CD14-positive monocyte (primary cell): ENCODE measurements around the gene FBN2. TPM values are rescaled to one million over a fixed set of nuclear protein-coding genes. Genes with fewer than 3 reads are reported as not detected.

Experiments
- DNase-seq, 3 donors: peaks; one replicate each; pipeline ENCODE4 v3.0.0-alpha.2; 2011 to 2022
- H2AFZ ChIP-seq: 2 replicates; pipeline ENCODE4 v1.6.0; 2012; ENCODE audit warnings: mild to moderate bottlenecking, low read depth, low read length, inconsistent platforms; ENCODE audit not compliant: insufficient read depth, poor library complexity, severe bottlenecking
- H3K27ac ChIP-seq, 2 donors: 1 replicate in 1 of 2; 2 replicates in 1 of 2; pipeline ENCODE4 v1.5.1; 2012 to 2013; ENCODE audit warnings: low read length in 2 of 2, control low read depth in 1 of 2, inconsistent platforms in 1 of 2, low read depth in 1 of 2, mild to moderate bottlenecking in 1 of 2
- H3K27me3 ChIP-seq, 2 donors: one replicate each; pipeline versions ENCODE4 v1.6.0 to v1.6.1; 2011 to 2013; ENCODE audit warnings: low read length in 2 of 2; ENCODE audit not compliant: control insufficient read depth in 2 of 2, insufficient read depth in 2 of 2
- H3K36me3 ChIP-seq, 2 donors: replicated peaks in 1 of 2; 1 replicate in 1 of 2; 2 replicates in 1 of 2; pipeline versions ENCODE4 v1.5.1 to v1.6.1; 2012 to 2013; ENCODE audit warnings: low read length in 2 of 2, control low read depth in 1 of 2, inconsistent platforms in 1 of 2, mild to moderate bottlenecking in 1 of 2; ENCODE audit not compliant: insufficient read depth in 2 of 2, control insufficient read depth in 1 of 2
- H3K4me1 ChIP-seq, 2 donors: 1 replicate in 1 of 2; 2 replicates in 1 of 2; pipeline versions ENCODE4 v1.5.1 to v1.6.1; 2012 to 2013; ENCODE audit warnings: low read length in 2 of 2, control low read depth in 1 of 2, inconsistent platforms in 1 of 2, mild to moderate bottlenecking in 1 of 2, moderate library complexity in 1 of 2; ENCODE audit not compliant: insufficient read depth in 2 of 2, control insufficient read depth in 1 of 2
- H3K4me2 ChIP-seq: replicated peaks from 2 replicates; pipeline ENCODE3; 2012; ENCODE audit warnings: low read length, moderate library complexity, mild to moderate bottlenecking; ENCODE audit not compliant: poor library complexity, severe bottlenecking; ENCODE audit errors: extremely low read depth
- H3K4me3 ChIP-seq, 3 experiments: fragments of 200-600 bp in 1 of 3; sonication (generic) in 1 of 3; replicated peaks in 1 of 3; 1 replicate in 2 of 3; 2 replicates in 1 of 3; pipeline ENCODE4 v1.5.1; 2011 to 2013; ENCODE audit warnings: low read length in 3 of 3, mild to moderate bottlenecking in 3 of 3, control low read depth in 2 of 3, low read depth in 2 of 3, inconsistent platforms in 1 of 3, moderate library complexity in 1 of 3
- H3K79me2 ChIP-seq: 2 replicates; pipeline ENCODE4 v1.6.0; 2012; ENCODE audit warnings: mild to moderate bottlenecking, control low read depth, inconsistent platforms, low read length, moderate library complexity; ENCODE audit not compliant: insufficient read depth
- H3K9ac ChIP-seq: 2 replicates; pipeline ENCODE4 v1.6.0; 2017; ENCODE audit warnings: low read length, mild to moderate bottlenecking; ENCODE audit not compliant: insufficient read depth, poor library complexity, severe bottlenecking
- H3K9me3 ChIP-seq, 2 donors: replicated peaks in 1 of 2; 1 replicate in 1 of 2; 2 replicates in 1 of 2; pipeline versions ENCODE4 v1.5.1 to v1.6.1; 2012 to 2013; ENCODE audit warnings: low read length in 2 of 2, control low read depth in 1 of 2; ENCODE audit not compliant: control insufficient read depth in 1 of 2, insufficient read depth in 1 of 2
- H4K20me1 ChIP-seq: 2 replicates; pipeline ENCODE4 v1.6.0; 2012; ENCODE audit warnings: mild to moderate bottlenecking, low read length, control low read depth, moderate library complexity; ENCODE audit not compliant: insufficient read depth
- H3K27ac Mint-ChIP-seq, 7 donors: one replicate each; pipeline ENCODE4 v1.8.0; 2020; ENCODE audit warnings: mild to moderate bottlenecking in 7 of 7, mixed read lengths in 7 of 7, moderate library complexity in 6 of 7, inconsistent platforms in 2 of 7
- H3K27me3 Mint-ChIP-seq, 3 donors: one replicate each; pipeline ENCODE4 v1.8.0; 2021 to 2022; ENCODE audit warnings: low read depth in 3 of 3, mild to moderate bottlenecking in 3 of 3, mixed read lengths in 3 of 3, moderate library complexity in 3 of 3, inconsistent platforms in 1 of 3
- H3K36me3 Mint-ChIP-seq, 2 donors: one replicate each; pipeline ENCODE4 v1.8.0; 2020; ENCODE audit warnings: mixed read lengths in 2 of 2, inconsistent platforms in 1 of 2, mild to moderate bottlenecking in 1 of 2
- H3K4me1 Mint-ChIP-seq: one replicate; pipeline ENCODE4 v1.8.0; 2020; ENCODE audit warnings: mild to moderate bottlenecking, mixed read lengths
- H3K4me3 Mint-ChIP-seq, 2 donors: one replicate each; pipeline ENCODE4 v1.8.0; 2020; ENCODE audit warnings: mild to moderate bottlenecking in 2 of 2, mixed read lengths in 2 of 2, moderate library complexity in 1 of 2
- H3K9me3 Mint-ChIP-seq, 7 donors: one replicate each; pipeline ENCODE4 v1.8.0; 2020 to 2022; ENCODE audit warnings: mixed read lengths in 7 of 7, mild to moderate bottlenecking in 6 of 7, moderate library complexity in 6 of 7, inconsistent platforms in 2 of 7
- CTCF ChIP-seq: fragments of 200-600 bp; IDR thresholded peaks from one replicate; pipeline ENCODE4 v1.8.0; 2022; ENCODE audit warnings: antibody characterized with exemption, mild to moderate bottlenecking
- WGBS: methylation state at CpG from one replicate; pipeline ENCODE4 v1.1.5; 2013; ENCODE audit warnings: missing lambda C conversion rate; ENCODE audit not compliant: insufficient coverage; 5-methylcytosine and 5-hydroxymethylcytosine counted together
- intact Hi-C, 2 donors: fragments of 100-400 bp; cut with micrococcal nuclease; formaldehyde crosslinking; loops; one replicate each; pipeline versions ENCODE4 v1.15.0 to v1.15.1; 2023
- polyA plus RNA-seq, 3 donors: library from polyadenylated mRNA; depleted of rRNA in 1 of 3; unstranded in 2 of 3; stranded (reverse) in 1 of 3; fragments of 300-500 nt in 2 of 3; fragments of >200 nt in 1 of 3; fragmentation: Illumina TruSeq in 2 of 3; gene quantifications; 1 replicate in 2 of 3; 2 replicates in 1 of 3; pipeline ENCODE4 v1.2.3, GENCODE V29; 2012 to 2021

FBN2 gene
- polyA plus RNA-seq, 3 donors: 0.85 to 19.3 (median 4.2) TPM

GRCh38 chr5:128338649-128339048 lies 199.4 kb downstream of the FBN2 start:
- Mint-ChIP-seq H3K36me3 (peaks cover 62 to 65% of the 10 kb centered on the region in 2 donors), H3K4me1 (peaks cover 29% of the 10 kb centered on the region), H3K27ac (peak overlapping the region in 1 of 7 donors; percentile 15), H3K4me3 (no peak overlapping the region), H3K9me3 (peaks cover 0 to 3% (median 0%) of the 10 kb centered on the region in 7 donors), H3K27me3 (peaks cover 0 to 2% (median 1%) of the 10 kb centered on the region in 3 donors)
- Histone ChIP-seq H4K20me1 (no peaks in the 10 kb centered on the region), H3K4me3 (no peak overlapping the region), H3K4me2 (no peak overlapping the region), H3K4me1 (peaks cover 25 to 29% of the 10 kb centered on the region in 2 donors), H3K36me3 (peaks cover 46 to 72% of the 10 kb centered on the region in 2 donors), H3K9ac (no peak overlapping the region), H3K27me3 (no peaks in the 10 kb centered on the region), H2AFZ (no peak overlapping the region), H3K27ac (peak overlapping the region in 1 of 2 donors; percentile 15), H3K79me2 (no peaks in the 10 kb centered on the region), H3K9me3 (no peaks in the 10 kb centered on the region)
- intact Hi-C loops: no loop called here
- no peak for DNase-seq
- TF ChIP-seq CTCF: no peak
- 100% methylated on average over 12 of the region's 12 CpGs for WGBS

GRCh38 chr5:128335339-128335738 lies 202.7 kb downstream of the FBN2 start:
- Mint-ChIP-seq H3K9me3 (peaks cover 0 to 6% (median 4%) of the 10 kb centered on the region in 7 donors), H3K27ac (no peak overlapping the region), H3K4me3 (no peak overlapping the region), H3K27me3 (no peaks in the 10 kb centered on the region), H3K36me3 (peaks cover 72 to 80% of the 10 kb centered on the region in 2 donors), H3K4me1 (peaks cover 7% of the 10 kb centered on the region)
- H4K20me1 ChIP-seq: no peaks in the 10 kb centered on the region
- no peak overlapping the region for H3K27ac ChIP-seq
- H3K9me3 ChIP-seq: no peaks in the 10 kb centered on the region
- no peak overlapping the region for H3K4me2 ChIP-seq
- intact Hi-C loops: no loop called here
- H2AFZ ChIP-seq: no peak overlapping the region
- no peak overlapping the region for H3K4me3 ChIP-seq
- no peaks in the 10 kb centered on the region for H3K27me3 ChIP-seq
- H3K4me1 ChIP-seq: peaks cover 2 to 7% of the 10 kb centered on the region in 2 donors
- WGBS: 100% methylated on average over 2 of the region's 3 CpGs
- peaks cover 65 to 92% of the 10 kb centered on the region in 2 donors for H3K36me3 ChIP-seq
- no peak for TF ChIP-seq CTCF
- no peak for DNase-seq
- no peaks in the 10 kb centered on the region for H3K79me2 ChIP-seq
- H3K9ac ChIP-seq: no peak overlapping the region
